Fibroblast of lung (primary cell): Measurements from ENCODE around the gene EYA2. TPM values are rescaled to one million over a fixed set of nuclear protein-coding genes. Genes with fewer than 3 reads are reported as not detected.

Experiments used
- DNase-seq, 2 donors: peaks; one replicate each; pipeline versions ENCODE4 v3.0.0 to v3.0.0-alpha.2; 2010; ENCODE audit warnings: low read depth in 2 of 2
- H2AFZ ChIP-seq: 2 replicates; pipeline ENCODE4 v1.5.1; 2012; ENCODE audit warnings: low read length, control low read depth, inconsistent platforms
- H3K27ac ChIP-seq: 2 replicates; pipeline ENCODE4 v1.5.1; 2011; ENCODE audit warnings: low read length, control low read depth; ENCODE audit not compliant: insufficient read depth
- H3K27me3 ChIP-seq: 2 replicates; pipeline ENCODE4 v1.5.1; 2011; ENCODE audit warnings: mild to moderate bottlenecking, low read length; ENCODE audit not compliant: control insufficient read depth, insufficient read depth
- H3K36me3 ChIP-seq: 2 replicates; pipeline ENCODE4 v1.5.1; 2011; ENCODE audit warnings: low read length; ENCODE audit not compliant: control insufficient read depth, insufficient read depth
- H3K4me1 ChIP-seq: 2 replicates; pipeline ENCODE4 v1.5.1; 2011; ENCODE audit warnings: low read length; ENCODE audit not compliant: control insufficient read depth, insufficient read depth; ENCODE audit errors: extremely low read depth
- H3K4me2 ChIP-seq: 2 replicates; pipeline ENCODE4 v1.5.1; 2011; ENCODE audit warnings: low read length, control low read depth; ENCODE audit not compliant: insufficient read depth; ENCODE audit errors: extremely low read depth
- H3K4me3 ChIP-seq, 4 experiments: fragments of 200-600 bp in 1 of 4; sonication (generic) in 1 of 4; replicated peaks in 1 of 4; 2 replicates each; pipeline ENCODE4 v1.5.1; 2011 to 2016; ENCODE audit warnings: low read length in 4 of 4, low read depth in 3 of 4, mild to moderate bottlenecking in 3 of 4, control low read depth in 2 of 4, inconsistent platforms in 1 of 4, mixed read lengths in 1 of 4; ENCODE audit not compliant: insufficient read depth in 1 of 4; ENCODE audit errors: control extremely low read depth in 1 of 4
- H3K79me2 ChIP-seq: 2 replicates; pipeline ENCODE4 v1.5.1; 2012; ENCODE audit warnings: mild to moderate bottlenecking, low read length, inconsistent platforms; ENCODE audit not compliant: control insufficient read depth, insufficient read depth
- H3K9ac ChIP-seq: 2 replicates; pipeline ENCODE4 v1.5.1; 2011; ENCODE audit warnings: mild to moderate bottlenecking, low read length, control low read depth; ENCODE audit not compliant: insufficient read depth
- H3K9me3 ChIP-seq: 2 replicates; pipeline ENCODE4 v1.5.1; 2012; ENCODE audit warnings: low read depth, low read length; ENCODE audit not compliant: control insufficient read depth, insufficient read depth
- H4K20me1 ChIP-seq: 2 replicates; pipeline ENCODE4 v1.5.1; 2011; ENCODE audit warnings: low read length; ENCODE audit not compliant: control insufficient read depth, insufficient read depth; ENCODE audit errors: extremely low read depth
- EZH2 ChIP-seq: IDR thresholded peaks from 2 replicates; pipeline ENCODE4 v1.5.1; 2012; ENCODE audit warnings: low read length, control low read depth, mild to moderate bottlenecking; ENCODE audit errors: missing control alignments
- polyA plus RNA-seq, 2 donors: library from polyadenylated mRNA; depleted of rRNA in 1 of 2; stranded (reverse) in 1 of 2; unstranded in 1 of 2; fragments of >200 nt; gene quantifications; 2 replicates each; pipeline ENCODE4 v1.2.1, GENCODE V29; 2011 to 2012; ENCODE audit warnings: missing spikeins in 1 of 2
- total RNA-seq: library from RNA; depleted of rRNA; stranded (reverse); fragments of >200 nt; gene quantifications from 2 replicates; pipeline ENCODE4 v1.2.1, GENCODE V29; 2014
- TF ChIP-seq, protein P1 (sequence below), 2 donors: IDR thresholded peaks in 1 of 2; conservative IDR thresholded peaks in 1 of 2; 1 replicate in 1 of 2; 2 replicates in 1 of 2; pipeline ENCODE4 v1.5.1; 2011 to 2012; ENCODE audit warnings: low read length in 2 of 2, control low read depth in 1 of 2, inconsistent platforms in 1 of 2, low read depth in 1 of 2, mild to moderate bottlenecking in 1 of 2

EYA2 gene
- total and polyA plus RNA-seq, 2 donors (not counting 1 experiment from before 2014, with no cell fraction given) = 0.37 to 1.7 TPM

DNA sequence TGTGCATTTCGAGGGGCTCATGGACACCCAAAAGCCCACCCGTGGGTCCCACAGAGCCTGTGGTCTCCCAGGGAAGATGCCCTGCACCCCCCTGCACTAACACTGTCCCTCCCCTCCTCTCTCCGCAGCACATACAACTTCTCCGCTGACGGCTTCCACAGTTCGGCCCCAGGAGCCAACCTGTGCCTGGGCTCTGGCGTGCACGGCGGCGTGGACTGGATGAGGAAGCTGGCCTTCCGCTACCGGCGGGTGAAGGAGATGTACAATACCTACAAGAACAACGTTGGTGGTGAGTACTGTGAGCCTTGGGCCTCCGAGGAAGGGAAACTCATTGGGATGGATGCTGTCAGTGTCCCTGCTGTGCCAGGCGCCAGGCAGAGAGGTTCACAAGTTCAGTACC, 277.9 kb downstream of the EYA2 start:
- H3K4me2 ChIP-seq = no peak overlapping the region
- no peak overlapping the region for H3K9ac ChIP-seq
- no peak overlapping the region for H2AFZ ChIP-seq
- no peak for TF ChIP-seq EZH2
- TF ChIP-seq, protein P1, sequence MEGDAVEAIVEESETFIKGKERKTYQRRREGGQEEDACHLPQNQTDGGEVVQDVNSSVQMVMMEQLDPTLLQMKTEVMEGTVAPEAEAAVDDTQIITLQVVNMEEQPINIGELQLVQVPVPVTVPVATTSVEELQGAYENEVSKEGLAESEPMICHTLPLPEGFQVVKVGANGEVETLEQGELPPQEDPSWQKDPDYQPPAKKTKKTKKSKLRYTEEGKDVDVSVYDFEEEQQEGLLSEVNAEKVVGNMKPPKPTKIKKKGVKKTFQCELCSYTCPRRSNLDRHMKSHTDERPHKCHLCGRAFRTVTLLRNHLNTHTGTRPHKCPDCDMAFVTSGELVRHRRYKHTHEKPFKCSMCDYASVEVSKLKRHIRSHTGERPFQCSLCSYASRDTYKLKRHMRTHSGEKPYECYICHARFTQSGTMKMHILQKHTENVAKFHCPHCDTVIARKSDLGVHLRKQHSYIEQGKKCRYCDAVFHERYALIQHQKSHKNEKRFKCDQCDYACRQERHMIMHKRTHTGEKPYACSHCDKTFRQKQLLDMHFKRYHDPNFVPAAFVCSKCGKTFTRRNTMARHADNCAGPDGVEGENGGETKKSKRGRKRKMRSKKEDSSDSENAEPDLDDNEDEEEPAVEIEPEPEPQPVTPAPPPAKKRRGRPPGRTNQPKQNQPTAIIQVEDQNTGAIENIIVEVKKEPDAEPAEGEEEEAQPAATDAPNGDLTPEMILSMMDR (conservative IDR thresholded peaks at IDR 0.05 in 1 of 2, IDR thresholded peaks at IDR 0.05 in 1 of 2; ENCODE audit: low read depth in 1 of 2, low read length in 2 of 2) = no peak
- no peak overlapping the region for H3K4me3 ChIP-seq
- no peaks in the 10 kb centered on the region for H3K79me2 ChIP-seq
- DNase-seq = no peak
- no peaks in the 10 kb centered on the region for H3K36me3 ChIP-seq
- no peaks in the 10 kb centered on the region for H3K27me3 ChIP-seq
- peaks cover 2% of the 10 kb centered on the region for H3K4me1 ChIP-seq
- no peak overlapping the region for H3K27ac ChIP-seq
- no peaks in the 10 kb centered on the region for H3K9me3 ChIP-seq
- no peaks in the 10 kb centered on the region for H4K20me1 ChIP-seq

DNA sequence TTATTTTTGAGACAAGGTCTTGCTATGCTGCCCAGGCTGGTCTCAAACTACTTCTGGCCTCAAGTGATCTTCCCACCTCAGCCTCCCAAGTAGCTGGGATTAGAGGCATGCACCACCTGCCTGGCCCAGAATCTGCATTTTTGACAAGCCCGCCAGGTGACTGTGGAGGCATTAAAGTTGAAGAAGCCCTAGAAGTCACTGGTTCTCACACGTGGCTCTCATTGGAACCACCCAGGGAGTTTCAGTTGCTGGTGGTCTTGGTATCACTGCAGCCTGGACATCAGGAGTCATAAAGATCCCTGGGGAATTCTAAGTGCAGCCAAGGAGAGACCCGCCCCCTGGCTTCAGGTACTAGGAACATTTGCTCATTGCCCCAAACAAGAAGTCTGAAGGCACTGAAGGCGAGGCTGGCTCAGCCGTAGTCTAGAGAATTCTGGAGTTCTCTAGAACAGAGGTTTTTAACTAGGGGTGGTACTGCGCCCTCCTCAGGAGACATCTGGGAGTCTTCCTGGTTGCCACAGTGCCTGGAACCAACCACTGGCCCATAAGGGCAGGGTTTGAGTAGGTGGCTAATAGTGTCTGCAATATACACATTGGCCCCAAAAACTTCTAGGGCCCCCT, 279.1 kb downstream of the EYA2 start:
- Histone ChIP-seq H3K27ac (no peak overlapping the region), H4K20me1 (no peaks in the 10 kb centered on the region), H3K4me3 (no peak overlapping the region), H3K4me1 (peaks cover 2% of the 10 kb centered on the region), H2AFZ (no peak overlapping the region), H3K79me2 (no peaks in the 10 kb centered on the region), H3K36me3 (no peaks in the 10 kb centered on the region), H3K27me3 (no peaks in the 10 kb centered on the region), H3K9me3 (no peaks in the 10 kb centered on the region), H3K4me2 (no peak overlapping the region), H3K9ac (no peak overlapping the region)
- no peak for DNase-seq
- TF ChIP-seq, protein P1 (conservative IDR thresholded peaks at IDR 0.05 in 1 of 2, IDR thresholded peaks at IDR 0.05 in 1 of 2; ENCODE audit: low read depth in 1 of 2, low read length in 2 of 2) = no peak
- no peak for TF ChIP-seq EZH2

DNA sequence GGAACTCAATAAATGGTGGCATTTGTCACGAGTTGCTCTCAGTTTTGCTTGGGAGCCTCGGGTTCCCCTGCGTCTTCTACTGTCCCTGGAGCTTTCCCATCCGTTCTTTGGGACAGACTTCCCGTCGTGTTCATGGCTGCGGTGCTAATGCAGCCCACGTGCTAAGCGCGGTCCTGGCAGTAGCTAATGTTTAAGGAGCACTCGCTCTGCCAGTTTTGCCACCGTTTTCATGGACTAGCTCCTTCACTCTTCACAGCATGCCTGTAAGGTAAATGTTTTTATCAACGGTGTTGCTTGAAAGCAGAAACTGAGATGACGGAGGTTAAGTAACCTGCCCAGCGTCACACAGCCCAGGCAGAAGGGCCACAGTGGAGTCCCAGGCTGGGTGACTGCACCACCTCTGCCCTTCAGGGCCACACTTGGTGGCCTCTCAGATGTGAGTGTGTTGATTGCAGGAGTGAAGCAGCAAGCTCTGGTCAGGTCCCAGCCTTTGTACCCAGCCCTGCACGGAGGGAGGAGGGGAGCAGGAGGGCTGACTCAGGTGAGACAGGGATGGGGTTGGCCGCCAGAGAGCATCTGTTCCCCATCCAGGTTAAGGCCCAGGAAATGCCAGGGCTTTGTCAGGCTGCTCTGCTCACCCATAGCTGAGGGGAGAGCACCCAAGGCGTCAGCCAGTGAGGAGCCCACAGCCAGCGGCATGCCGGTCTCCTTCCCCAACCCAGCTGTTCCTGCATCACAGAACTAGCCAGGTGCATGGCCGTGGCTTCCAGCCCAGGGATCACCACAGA, 280.0 kb downstream of the EYA2 start:
- no peak overlapping the region for H3K27ac ChIP-seq
- H3K9ac ChIP-seq = no peak overlapping the region
- H4K20me1 ChIP-seq = no peaks in the 10 kb centered on the region
- H3K27me3 ChIP-seq = no peaks in the 10 kb centered on the region
- H2AFZ ChIP-seq = no peak overlapping the region
- TF ChIP-seq, protein P1 (conservative IDR thresholded peaks at IDR 0.05 in 1 of 2, IDR thresholded peaks at IDR 0.05 in 1 of 2; ENCODE audit: low read depth in 1 of 2, low read length in 2 of 2) = no peak
- TF ChIP-seq EZH2 = no peak
- no peak for DNase-seq
- no peak overlapping the region for H3K4me2 ChIP-seq
- H3K36me3 ChIP-seq = no peaks in the 10 kb centered on the region
- H3K79me2 ChIP-seq = no peaks in the 10 kb centered on the region
- no peaks in the 10 kb centered on the region for H3K9me3 ChIP-seq
- H3K4me1 ChIP-seq = peaks cover 2% of the 10 kb centered on the region
- H3K4me3 ChIP-seq = no peak overlapping the region
